ENCODE results near the gene LSAMP. TPM values are rescaled to one million over a fixed set of nuclear protein-coding genes. Genes with fewer than 3 reads are reported as not detected.

Gene LSAMP
- total and polyA plus RNA-seq, 2 donors (not counting 3 experiments of a cell fraction or from before 2014, with no cell fraction given): not detected

- Histone ChIP-seq H3K9me3 (replicated peaks; ENCODE audit: control insufficient read depth, insufficient read depth, low read length) (no peaks in the 10 kb centered on the region), H3K27ac (ENCODE audit: insufficient read depth, low read depth, low read length) (no peak overlapping the region), H2AFZ (ENCODE audit: low read depth, low read length) (no peak overlapping the region), H4K20me1 (replicated peaks; ENCODE audit: control insufficient read depth, extremely low read depth, insufficient read depth, low read length) (no peaks in the 10 kb centered on the region), H3K27me3 (ENCODE audit: control insufficient read depth in 2 of 2, insufficient read depth in 2 of 2, low read length in 2 of 2) (no peaks in the 10 kb centered on the region), H3K4me2 (ENCODE audit: insufficient read depth, low read length) (no peak overlapping the region), H3K9ac (replicated peaks; ENCODE audit: extremely low read depth, insufficient read depth, low read length) (no peak overlapping the region), H3K4me3 (replicated peaks in 1 of 3; ENCODE audit: insufficient read depth in 1 of 3, low read depth in 1 of 3, low read length in 3 of 3) (no peak overlapping the region), H3K79me2 (ENCODE audit: control insufficient read depth, insufficient read depth, low read length) (no peaks in the 10 kb centered on the region), H3K4me1 (ENCODE audit: control insufficient read depth, extremely low read depth, insufficient read depth, low read length) (no peaks in the 10 kb centered on the region), H3K9me1 (replicated peaks; ENCODE audit: control insufficient read depth, extremely low read depth, insufficient read depth, low read length) (no peaks in the 10 kb centered on the region), H3K36me3 (ENCODE audit: control insufficient read depth in 2 of 2, extremely low read depth in 1 of 2, insufficient read depth in 2 of 2, low read length in 2 of 2) (no peaks in the 10 kb centered on the region)
- intact Hi-C loops (cut with micrococcal nuclease): no loop called here
- BruUV-seq (replicated peaks): no TSS peak
- no peak for FAIRE-seq
- dilution Hi-C loops (cut with MboI; ENCODE audit: extremely low pct_ligation_motif_present, low sequenced_read_pairs): no loop called here
- ChIA-PET POLR2A (no interaction called here), CTCF (no interaction called here)
- TF ChIP-seq MYC (IDR thresholded peaks at IDR 0.05; ENCODE audit: low read depth, low read length) (no peak), JUN (IDR thresholded peaks at IDR 0.05; ENCODE audit: borderline replicate concordance, insufficient read depth, insufficient read length, low read depth) (no peak), MAX (IDR thresholded peaks at IDR 0.05; ENCODE audit: insufficient read depth, insufficient read length) (no peak), GATA2 (IDR thresholded peaks at IDR 0.05; ENCODE audit: insufficient read depth, insufficient read length, low read depth, low read length) (no peak), CTCF (IDR thresholded peaks at IDR 0.05; ENCODE audit: extremely low read depth in 1 of 2, insufficient read depth in 1 of 2, low read depth in 1 of 2, low read length in 2 of 2) (no peak), POLR2AphosphoS5 (IDR thresholded peaks at IDR 0.05; ENCODE audit: insufficient read depth, low read depth, low read length) (no peak), POLR2A (IDR thresholded peaks at IDR 0.05; ENCODE audit: low read depth, low read length) (no peak), FOS (IDR thresholded peaks at IDR 0.05; ENCODE audit: borderline replicate concordance, insufficient read depth, low read length) (no peak), EZH2 (IDR thresholded peaks at IDR 0.05; ENCODE audit: borderline replicate concordance, low read depth, low read length, severe bottlenecking) (no peak)
- DNase-seq (ENCODE audit: low read depth, low spot score): no peak
Observed at GRCh38 chr3:116331380-116331779, 113.9 kb downstream of the LSAMP start.
